T-cell (primary cell): ENCODE results near the gene C16orf86. TPM values are rescaled to one million over a fixed set of nuclear protein-coding genes. Genes with fewer than 3 reads are reported as not detected.
A peak's percentile ranks its signal among the peaks of the same experiment; 100 is the strongest.

Experiments used
- ATAC-seq, 4 experiments: fragments of 200-7000 bp in 3 of 4; fragments of 150-1000 bp in 1 of 4; cut with Tn5 transposase; replicated peaks in 1 of 4; 1 replicate in 3 of 4; 2 replicates in 1 of 4; pipeline ENCODE4 v1.10.0; 2021; ENCODE audit warnings: moderate library complexity in 3 of 4, mild to moderate bottlenecking in 2 of 4, moderate number of reproducible peaks in 1 of 4
- CTCF ChIA-PET, 2 donors: fragments of 300-600 bp; sonication (Branson Sonifier 250); formaldehyde crosslinking; loops; one replicate each; lab custom pipeline; 2022; ENCODE audit warnings: antibody characterized with exemption in 2 of 2; lab: Charles Lee
- POLR2A ChIA-PET, 2 donors: fragments of 300-600 bp; sonication (Branson Sonifier 250); formaldehyde crosslinking; loops; one replicate each; lab custom pipeline; 2022; ENCODE audit warnings: antibody characterized with exemption in 2 of 2; lab: Charles Lee
- DNase-seq, 35 experiments: peaks; one replicate each; pipeline versions ENCODE4 v3.0.0 to v3.0.0-alpha.2; 2013 to 2023
- H3K27ac ChIP-seq: one replicate; pipeline ENCODE4 v1.5.1; 2013; ENCODE audit warnings: low read length
- H3K27me3 ChIP-seq, 2 experiments: replicated peaks in 1 of 2; 1 replicate in 1 of 2; 2 replicates in 1 of 2; pipeline versions ENCODE4 v1.6.1 to v1.7.0; 2013; ENCODE audit warnings: low read length in 1 of 2, mixed read lengths in 1 of 2; ENCODE audit not compliant: control insufficient read depth in 2 of 2, insufficient read depth in 2 of 2; ENCODE audit errors: extremely low read depth in 1 of 2
- H3K36me3 ChIP-seq, 2 donors: 1 replicate in 1 of 2; 2 replicates in 1 of 2; pipeline versions ENCODE4 v1.6.1 to v1.7.0; 2013; ENCODE audit warnings: low read length in 1 of 2; ENCODE audit not compliant: control insufficient read depth in 2 of 2, insufficient read depth in 1 of 2; ENCODE audit errors: extremely low read depth in 1 of 2
- H3K4me1 ChIP-seq, 2 experiments: 1 replicate in 1 of 2; 2 replicates in 1 of 2; pipeline versions ENCODE4 v1.6.1 to v1.7.0; 2013; ENCODE audit warnings: low read length in 2 of 2, mixed read lengths in 1 of 2; ENCODE audit not compliant: insufficient read depth in 2 of 2, control insufficient read depth in 1 of 2; ENCODE audit errors: extremely low read depth in 1 of 2
- H3K4me3 ChIP-seq, 2 donors: 1 replicate in 1 of 2; 2 replicates in 1 of 2; pipeline versions ENCODE4 v1.5.1 to v1.7.0; 2013; ENCODE audit warnings: mild to moderate bottlenecking in 2 of 2, low read length in 1 of 2, moderate library complexity in 1 of 2; ENCODE audit not compliant: control insufficient read depth in 1 of 2; ENCODE audit errors: extremely low read depth in 1 of 2
- H3K9me3 ChIP-seq: 2 replicates; pipeline ENCODE4 v1.7.0; 2013
- H3K27ac Mint-ChIP-seq, 2 donors: one replicate each; pipeline ENCODE4 v1.8.0; 2020 to 2021; ENCODE audit warnings: mild to moderate bottlenecking in 2 of 2, mixed read lengths in 2 of 2
- H3K27me3 Mint-ChIP-seq, 2 donors: one replicate each; pipeline ENCODE4 v1.8.0; 2021 to 2022; ENCODE audit warnings: mixed read lengths in 2 of 2
- H3K36me3 Mint-ChIP-seq: one replicate; pipeline ENCODE4 v1.8.0; 2021; ENCODE audit warnings: mixed read lengths
- H3K4me1 Mint-ChIP-seq, 3 donors: one replicate each; pipeline ENCODE4 v1.8.0; 2020 to 2022; ENCODE audit warnings: mixed read lengths in 3 of 3, mild to moderate bottlenecking in 1 of 3
- H3K4me3 Mint-ChIP-seq, 3 donors: one replicate each; pipeline ENCODE4 v1.8.0; 2020 to 2022; ENCODE audit warnings: mild to moderate bottlenecking in 3 of 3, mixed read lengths in 3 of 3, moderate library complexity in 3 of 3
- H3K9me3 Mint-ChIP-seq, 3 donors: one replicate each; pipeline ENCODE4 v1.8.0; 2020 to 2022; ENCODE audit warnings: mixed read lengths in 3 of 3
- WGBS: methylation state at CpG from one replicate; pipeline ENCODE4 v1.1.5; 2013; ENCODE audit warnings: missing lambda C conversion rate; ENCODE audit not compliant: insufficient coverage; 5-methylcytosine and 5-hydroxymethylcytosine counted together
- total RNA-seq, 35 experiments: library from RNA in 6 of 35; stranded (reverse) in 6 of 35; fragments of 120-200 nt in 1 of 35; gene quantifications; one replicate each; pipeline versions ENCODE4 v1.2.1 to v1.2.4 and lab custom pipeline; 2013 to 2026

Gene C16orf86
- total RNA-seq, 5 donors from 2014 or later (not counting 1 experiment from before 2014, with no cell fraction given) = 1.9 to 6.7 (median 5.4) TPM

DNA sequence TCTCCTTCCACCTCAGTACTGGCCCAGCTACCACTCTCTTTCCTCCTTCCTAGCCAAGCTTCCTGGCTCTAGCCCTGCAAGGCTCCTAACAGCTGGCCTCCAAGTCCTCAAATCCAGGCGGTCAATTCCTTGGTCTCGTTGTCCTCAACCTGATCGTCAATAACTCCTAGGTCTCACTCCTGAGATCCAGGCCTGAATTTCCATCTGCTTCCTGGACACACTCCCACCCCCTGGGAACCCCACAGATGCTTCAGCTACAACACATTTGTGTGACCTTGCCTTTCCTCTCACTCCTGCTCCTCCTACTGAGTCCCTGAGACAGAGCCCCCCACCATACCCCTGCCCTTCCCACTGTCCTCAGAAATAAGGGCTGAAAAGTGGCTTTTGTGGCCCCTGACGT lies 2.4 kb upstream of the C16orf86 start:
- peak overlapping the region; percentile 1 to 34 for H3K27ac Mint-ChIP-seq

DNA sequence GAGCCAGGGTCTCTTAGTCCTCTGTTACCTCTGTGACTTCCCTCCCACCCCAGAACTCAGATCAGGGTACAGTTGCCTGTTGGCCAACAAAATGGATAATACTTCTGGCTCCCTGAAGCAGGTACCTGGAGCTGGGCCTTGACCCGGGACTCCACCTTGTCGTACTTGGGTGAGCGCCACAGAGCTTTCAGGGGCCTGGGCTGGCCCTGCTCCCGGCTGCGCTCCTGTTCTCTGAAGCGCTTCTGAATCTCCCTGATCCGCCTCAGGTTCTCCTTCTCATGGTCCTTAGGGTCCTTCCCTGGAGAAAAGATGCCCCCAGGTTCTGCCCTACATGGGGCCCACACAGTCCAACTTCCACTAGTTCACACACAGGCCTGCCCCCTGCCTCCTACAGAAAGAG lies 1.7 kb upstream of the C16orf86 start:
- H3K27ac Mint-ChIP-seq = no peak overlapping the region
- 98% methylated on average over 7 of the region's 7 CpGs for WGBS

More for the DNA sequence above, 2.4 kb upstream of the C16orf86 start:
- Histone ChIP-seq H3K9me3 (no peaks in the 10 kb centered on the region), H3K36me3 (no peaks in the 10 kb centered on the region), H3K27me3 (no peaks in the 10 kb centered on the region), H3K4me1 (peaks cover 5 to 46% of the 10 kb centered on the region in 2 experiments), H3K27ac (no peak overlapping the region), H3K4me3 (no peak overlapping the region)
- POLR2A ChIA-PET = no interaction called here
- CTCF ChIA-PET = interaction anchor here (0.5 to 0.6 kb wide), 2 partner anchors 68 to 366 kb away, joined by 3 read pairs; no protein-coding TSS in a partner anchor
- WGBS = 85% methylated on average over 4 of the region's 4 CpGs
- Mint-ChIP-seq H3K9me3 (no peaks in the 10 kb centered on the region), H3K4me1 (peaks cover 23 to 48% (median 25%) of the 10 kb centered on the region in 3 donors), H3K4me3 (peak overlapping the region in 1 of 3 donors; percentile 5), H3K27me3 (no peaks in the 10 kb centered on the region), H3K36me3 (no peaks in the 10 kb centered on the region)
- DNase-seq (no peak), ATAC-seq (no peak)

DNA sequence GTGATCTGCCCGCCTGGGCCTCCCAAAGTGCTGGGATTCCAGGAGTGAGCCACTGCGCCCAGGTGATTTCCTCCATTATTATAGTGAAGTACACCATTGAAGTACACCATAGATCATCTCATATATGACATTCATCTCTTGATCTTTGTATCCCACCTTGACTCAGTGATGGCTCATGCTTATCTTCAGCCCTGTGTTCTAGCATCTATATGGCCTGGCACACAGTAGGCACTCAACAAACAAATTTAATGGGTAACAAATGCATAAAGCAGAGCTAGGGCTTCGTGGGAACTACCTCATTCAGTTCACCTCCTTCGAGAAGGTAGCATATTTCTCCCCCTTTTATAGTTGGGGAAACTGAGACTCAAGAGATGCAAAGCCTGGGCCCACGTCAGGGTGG lies 1.0 kb upstream of the C16orf86 start:
- H3K4me1 Mint-ChIP-seq = peaks cover 17 to 43% (median 25%) of the 10 kb centered on the region in 3 donors
- H3K27ac Mint-ChIP-seq = no peak overlapping the region
- ChIA-PET POLR2A (interaction anchor here in 1 of 2 donors (0.9 kb wide), 1 partner anchor 183 kb away, joined by 3 read pairs; no protein-coding TSS in a partner anchor), CTCF (no interaction called here)
- DNase-seq = no peak
- H3K36me3 Mint-ChIP-seq = no peaks in the 10 kb centered on the region
- no CpG with 5 or more reads among the region's 5 CpGs for WGBS
- Histone ChIP-seq H3K9me3 (no peaks in the 10 kb centered on the region), H3K4me1 (peaks cover 5 to 41% of the 10 kb centered on the region in 2 experiments), H3K4me3 (peak overlapping the region; percentile 25 to 63), H3K36me3 (no peaks in the 10 kb centered on the region), H3K27ac (no peak overlapping the region), H3K27me3 (no peaks in the 10 kb centered on the region)
- H3K27me3 Mint-ChIP-seq = no peaks in the 10 kb centered on the region
- no peaks in the 10 kb centered on the region for H3K9me3 Mint-ChIP-seq
- ATAC-seq = no peak
- peak overlapping the region; percentile 64 to 87 (median 74) for H3K4me3 Mint-ChIP-seq

More for the DNA sequence above, 1.7 kb upstream of the C16orf86 start:
- Histone ChIP-seq H3K27me3 (no peaks in the 10 kb centered on the region), H3K9me3 (no peaks in the 10 kb centered on the region), H3K36me3 (no peaks in the 10 kb centered on the region), H3K27ac (no peak overlapping the region), H3K4me1 (peaks cover 5 to 41% of the 10 kb centered on the region in 2 experiments), H3K4me3 (no peak overlapping the region)
- Mint-ChIP-seq H3K4me3 (peak overlapping the region in 2 of 3 donors; percentile 34 to 74), H3K9me3 (no peaks in the 10 kb centered on the region), H3K36me3 (no peaks in the 10 kb centered on the region), H3K27me3 (no peaks in the 10 kb centered on the region), H3K4me1 (peaks cover 17 to 43% (median 25%) of the 10 kb centered on the region in 3 donors)
- ATAC-seq (no peak), DNase-seq (no peak)
- CTCF ChIA-PET = no interaction called here
- POLR2A ChIA-PET = no interaction called here

DNA sequence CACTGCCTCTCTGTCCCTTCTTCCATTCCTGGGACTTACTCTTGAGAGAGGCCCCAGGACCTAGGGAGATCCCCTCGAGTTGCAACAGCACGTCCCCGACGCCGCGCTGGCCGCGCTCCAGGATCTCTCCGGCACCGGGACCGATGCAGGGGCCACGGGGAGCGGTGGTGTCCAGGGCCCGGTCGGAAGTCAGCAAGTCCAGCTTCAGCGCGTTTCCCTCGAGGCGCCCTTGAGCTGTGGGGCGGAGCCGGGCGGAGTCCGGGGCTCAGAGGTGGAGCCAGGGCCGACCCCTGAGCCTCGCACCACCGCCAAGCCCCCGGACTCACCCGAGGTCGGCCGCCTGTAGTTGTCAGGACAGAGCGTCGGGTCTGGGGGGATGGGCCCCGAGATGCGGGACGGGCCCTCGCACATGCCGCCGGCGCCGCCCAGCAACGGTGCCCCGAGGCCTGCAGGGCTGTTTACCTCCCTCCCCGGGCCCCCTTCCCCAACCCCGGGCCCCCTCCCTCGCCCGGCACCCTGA lies 522 bp upstream of the C16orf86 start:
- Mint-ChIP-seq H3K4me3 (peak overlapping the region; percentile 64 to 87 (median 74)), H3K27me3 (no peaks in the 10 kb centered on the region), H3K36me3 (no peaks in the 10 kb centered on the region), H3K4me1 (peaks cover 15 to 42% (median 23%) of the 10 kb centered on the region in 3 donors), H3K27ac (no peak overlapping the region), H3K9me3 (no peaks in the 10 kb centered on the region)
- POLR2A ChIA-PET = interaction anchor here (0.5 to 0.9 kb wide), 2 partner anchors 183 to 229 kb away, joined by 3 read pairs; no protein-coding TSS in a partner anchor
- Histone ChIP-seq H3K4me3 (peak overlapping the region; percentile 25 to 63), H3K27ac (no peak overlapping the region), H3K9me3 (no peaks in the 10 kb centered on the region), H3K4me1 (peaks cover 5 to 38% of the 10 kb centered on the region in 2 experiments), H3K36me3 (no peaks in the 10 kb centered on the region), H3K27me3 (no peaks in the 10 kb centered on the region)
- CTCF ChIA-PET = interaction anchor here (0.6 to 2.8 kb wide), 3 partner anchors 119 to 175 kb away, joined by 4 to 15 read pairs (median 14); no protein-coding TSS in a partner anchor
- WGBS = 3% methylated on average over 45 of the region's 46 CpGs
- ATAC-seq (peak in 1 of 4 experiments; percentile 7), DNase-seq (peak in 1 of 35 experiments; percentile 26)

DNA sequence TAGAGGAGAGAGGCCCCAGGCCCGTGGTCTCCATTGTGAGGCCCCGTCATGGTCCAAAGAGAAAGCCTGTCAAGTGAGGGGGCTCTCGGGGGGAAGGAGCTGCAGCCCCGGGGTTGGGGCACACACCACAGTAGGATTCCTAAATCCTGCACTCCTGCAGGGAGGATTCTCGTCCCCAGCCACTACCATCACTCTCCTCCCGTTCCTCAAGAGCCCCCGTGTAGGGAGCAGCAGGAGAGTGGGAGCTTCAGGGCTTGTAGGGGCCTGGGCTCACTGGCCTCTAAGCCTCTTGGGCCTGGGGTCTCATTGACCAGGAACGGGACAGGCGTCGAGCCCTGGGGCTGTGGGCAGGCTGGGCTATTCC lies 821 bp downstream of the C16orf86 start:
- Mint-ChIP-seq H3K27ac (peak overlapping the region; percentile 57 to 73), H3K27me3 (no peaks in the 10 kb centered on the region), H3K9me3 (no peaks in the 10 kb centered on the region), H3K4me3 (peak overlapping the region; percentile 79 to 87 (median 84)), H3K36me3 (no peaks in the 10 kb centered on the region), H3K4me1 (peaks cover 8 to 35% (median 19%) of the 10 kb centered on the region in 3 donors)
- Histone ChIP-seq H3K27ac (peak overlapping the region; percentile 43), H3K9me3 (no peaks in the 10 kb centered on the region), H3K4me1 (peaks cover 5 to 26% of the 10 kb centered on the region in 2 experiments), H3K36me3 (no peaks in the 10 kb centered on the region), H3K27me3 (no peaks in the 10 kb centered on the region), H3K4me3 (peak overlapping the region; percentile 63 to 64)
- ATAC-seq (no peak), DNase-seq (no peak)
- POLR2A ChIA-PET = interaction anchor here in 1 of 2 donors (0.6 kb wide), 1 partner anchor 87 kb away, joined by 4 read pairs; no protein-coding TSS in a partner anchor
- 49% methylated on average over 6 of the region's 10 CpGs for WGBS
- CTCF ChIA-PET = interaction anchor here (0.5 to 2.8 kb wide), 12 partner anchors 8 to 837 kb away, joined by 3 to 15 read pairs (median 4); partner anchors contain the start of genes CARMIL2 (in 2 of the 2), ATP6V0D1 (in 1 of the 2), DDX28 (in 1 of the 2) and DUS2 (in 1 of the 2)

DNA sequence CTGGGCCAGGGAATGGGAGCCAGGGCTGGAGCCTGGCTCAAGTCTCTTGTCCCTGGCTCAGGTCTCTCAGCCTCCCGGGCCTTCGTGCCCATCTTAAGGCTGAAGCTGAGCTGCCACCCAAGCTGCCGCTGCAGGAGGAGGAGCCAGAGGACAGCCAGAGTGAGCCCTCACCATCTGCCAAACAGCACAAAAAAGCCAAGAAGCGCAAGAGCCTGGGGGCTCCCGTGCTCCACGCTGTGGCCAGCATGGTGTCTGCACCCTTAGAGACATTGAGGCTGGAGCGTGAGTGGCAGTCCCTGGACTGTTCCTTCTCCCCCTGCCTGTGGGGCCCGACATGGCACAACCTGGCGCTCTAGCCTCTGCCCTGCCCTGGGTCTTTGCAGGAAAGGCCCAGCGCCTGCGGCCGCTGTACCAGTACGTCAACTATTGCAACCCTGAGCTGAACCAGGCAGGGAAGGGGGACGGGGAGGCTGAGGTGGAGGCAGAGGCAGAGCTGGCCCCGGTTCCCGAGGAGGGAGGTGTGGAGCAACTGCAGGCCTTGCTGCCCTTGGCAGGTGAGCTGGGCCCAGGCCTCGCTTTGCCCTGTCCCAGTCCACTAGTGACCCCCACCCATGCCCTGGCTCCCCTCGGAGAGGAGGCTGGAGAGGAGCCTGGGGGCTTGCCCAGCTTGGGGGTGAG lies 1.3 kb downstream of the C16orf86 start:
- 35% methylated on average over 15 of the region's 18 CpGs for WGBS
- ChIA-PET POLR2A (interaction anchor here in 1 of 2 donors (0.6 kb wide), 1 partner anchor 86 kb away, joined by 4 read pairs; no protein-coding TSS in a partner anchor), CTCF (interaction anchor here (0.5 to 2.8 kb wide), 12 partner anchors 9 to 837 kb away, joined by 3 to 15 read pairs (median 4); partner anchors contain the start of genes CARMIL2 (in 2 of the 2), ATP6V0D1 (in 1 of the 2), DDX28 (in 1 of the 2) and DUS2 (in 1 of the 2))
- H3K4me3 ChIP-seq = peak overlapping the region; percentile 63 to 64
- peak; percentile 62 to 89 (median 80) for DNase-seq
- Mint-ChIP-seq H3K27me3 (no peaks in the 10 kb centered on the region), H3K36me3 (no peaks in the 10 kb centered on the region), H3K27ac (peak overlapping the region; percentile 63 to 72), H3K4me1 (peaks cover 11 to 36% (median 22%) of the 10 kb centered on the region in 3 donors), H3K9me3 (no peaks in the 10 kb centered on the region), H3K4me3 (peak overlapping the region; percentile 79 to 87 (median 84))
- H3K27ac ChIP-seq = peak overlapping the region; percentile 43
- no peaks in the 10 kb centered on the region for H3K9me3 ChIP-seq
- H3K36me3 ChIP-seq = no peaks in the 10 kb centered on the region
- no peaks in the 10 kb centered on the region for H3K27me3 ChIP-seq
- peaks cover 5 to 26% of the 10 kb centered on the region in 2 experiments for H3K4me1 ChIP-seq
- peak; percentile 86 to 90 (median 87) for ATAC-seq
